T-helper 22 cell (primary cell): ENCODE results near the gene MTCL1.

Experiments used
- DNase-seq: peaks from one replicate; pipeline ENCODE4 v3.0.0-alpha.2; 2020; ENCODE audit warnings: low read depth

Gene MTCL1

GRCh38 chr18:8793445-8794155 lies 88.2 kb downstream of the MTCL1 start:
- DNase-seq = no peak

GRCh38 chr18:8794156-8794933 lies 89.0 kb downstream of the MTCL1 start:
- no peak for DNase-seq

GRCh38 chr18:8794934-8795280 lies 89.6 kb downstream of the MTCL1 start:
- DNase-seq = no peak

GRCh38 chr18:8795586-8796325 lies 90.4 kb downstream of the MTCL1 start:
- DNase-seq = no peak

GRCh38 chr18:8797206-8797605 lies 91.8 kb downstream of the MTCL1 start:
- no peak for DNase-seq

GRCh38 chr18:8799001-8799400 lies 93.6 kb downstream of the MTCL1 start:
- DNase-seq = no peak

- DNase-seq = no peak
Measured at GRCh38 chr18:8799596-8800441, 94.5 kb downstream of the MTCL1 start.

- no peak for DNase-seq
Measured at GRCh38 chr18:8800445-8800844, 95.1 kb downstream of the MTCL1 start.

GRCh38 chr18:8800876-8801262 lies 95.5 kb downstream of the MTCL1 start:
- DNase-seq = no peak

GRCh38 chr18:8801263-8801901 lies 96.0 kb downstream of the MTCL1 start:
- DNase-seq = no peak

- no peak for DNase-seq
Measured at GRCh38 chr18:8802017-8802672, 96.8 kb downstream of the MTCL1 start.

GRCh38 chr18:8803063-8803795 lies 97.9 kb downstream of the MTCL1 start:
- DNase-seq = no peak

- no peak for DNase-seq
Measured at GRCh38 chr18:8803957-8804356, 98.6 kb downstream of the MTCL1 start.

GRCh38 chr18:8805552-8805951 lies 100.2 kb downstream of the MTCL1 start:
- DNase-seq = no peak

GRCh38 chr18:8806100-8806797 lies 100.9 kb downstream of the MTCL1 start:
- no peak for DNase-seq

- no peak for DNase-seq
Measured at GRCh38 chr18:8806798-8807487, 101.6 kb downstream of the MTCL1 start.

- no peak for DNase-seq
Measured at GRCh38 chr18:8807488-8807805, 102.1 kb downstream of the MTCL1 start.

GRCh38 chr18:8808001-8808400 lies 102.6 kb downstream of the MTCL1 start:
- no peak for DNase-seq

GRCh38 chr18:8809514-8809913 lies 104.2 kb downstream of the MTCL1 start:
- DNase-seq = no peak
